Measurements from ENCODE around the gene C1QTNF2. TPM values are rescaled to one million over a fixed set of nuclear protein-coding genes. Genes with fewer than 3 reads are reported as not detected.

Gene C1QTNF2
- total RNA-seq, 1 donor from 2014 or later, result not detected

- intact Hi-C loops (cut with micrococcal nuclease), result no loop called here
- no peaks in the 10 kb centered on the region for H3K36me3 Mint-ChIP-seq (ENCODE audit: low read depth)
- TF ChIP-seq CTCF (IDR thresholded peaks at IDR 0.05), result no peak
- ChIA-PET POLR2A (no interaction called here), CTCF (no interaction called here)
- no peaks in the 10 kb centered on the region for H3K4me1 Mint-ChIP-seq
- ATAC-seq (ENCODE audit: low read depth) (no peak), DNase-seq (no peak)
- H3K4me3 Mint-ChIP-seq, result no peak overlapping the region
- peaks cover 17% of the 10 kb centered on the region for H3K27me3 Mint-ChIP-seq
- H3K9me3 Mint-ChIP-seq, result no peaks in the 10 kb centered on the region
- H3K27ac Mint-ChIP-seq, result no peak overlapping the region
These were observed 10.1 kb downstream of the C1QTNF2 start for GRCh38 chr5:160360310-160360709.

- no peak for TF ChIP-seq CTCF (IDR thresholded peaks at IDR 0.05)
- Mint-ChIP-seq H3K4me1 (no peaks in the 10 kb centered on the region), H3K4me3 (no peak overlapping the region), H3K36me3 (ENCODE audit: low read depth) (no peaks in the 10 kb centered on the region), H3K27ac (no peak overlapping the region), H3K9me3 (no peaks in the 10 kb centered on the region), H3K27me3 (peaks cover 13% of the 10 kb centered on the region)
- intact Hi-C loops (cut with micrococcal nuclease), result no loop called here
- ATAC-seq (ENCODE audit: low read depth) (no peak), DNase-seq (no peak)
- POLR2A ChIA-PET, result no interaction called here
- CTCF ChIA-PET, result no interaction called here
These were observed 10.6 kb downstream of the C1QTNF2 start for GRCh38 chr5:160359816-160360215.

- no peaks in the 10 kb centered on the region for H3K9me3 Mint-ChIP-seq
- H3K4me1 Mint-ChIP-seq, result no peaks in the 10 kb centered on the region
- no peak overlapping the region for H3K4me3 Mint-ChIP-seq
- no peak for TF ChIP-seq CTCF (IDR thresholded peaks at IDR 0.05)
- POLR2A ChIA-PET, result no interaction called here
- intact Hi-C loops (cut with micrococcal nuclease), result no loop called here
- DNase-seq (no peak), ATAC-seq (ENCODE audit: low read depth) (no peak)
- CTCF ChIA-PET, result no interaction called here
- no peak overlapping the region for H3K27ac Mint-ChIP-seq
- peaks cover 10% of the 10 kb centered on the region for H3K27me3 Mint-ChIP-seq
- H3K36me3 Mint-ChIP-seq (ENCODE audit: low read depth), result no peaks in the 10 kb centered on the region
These were observed 11.2 kb downstream of the C1QTNF2 start for GRCh38 chr5:160359242-160359641.

GRCh38 chr5:160357861-160358411 is 12.5 kb downstream of the C1QTNF2 start:
- no peak for ATAC-seq (ENCODE audit: low read depth)
- H3K36me3 Mint-ChIP-seq (ENCODE audit: low read depth), result no peaks in the 10 kb centered on the region
- no peak for DNase-seq
- no peak overlapping the region for H3K4me3 Mint-ChIP-seq
- no peaks in the 10 kb centered on the region for H3K9me3 Mint-ChIP-seq
- H3K27me3 Mint-ChIP-seq, result peaks cover 10% of the 10 kb centered on the region
- ChIA-PET POLR2A (interaction anchor here (0.7 kb wide), 1 partner anchor 70 kb away, joined by 3 read pairs; no protein-coding TSS in a partner anchor), CTCF (no interaction called here)
- H3K4me1 Mint-ChIP-seq, result no peaks in the 10 kb centered on the region
- H3K27ac Mint-ChIP-seq, result no peak overlapping the region
- intact Hi-C loops (cut with micrococcal nuclease), result no loop called here
- no peak for TF ChIP-seq CTCF (IDR thresholded peaks at IDR 0.05)

GRCh38 chr5:160357394-160357793 is 13.0 kb downstream of the C1QTNF2 start:
- Mint-ChIP-seq H3K27ac (no peak overlapping the region), H3K4me1 (no peaks in the 10 kb centered on the region), H3K36me3 (ENCODE audit: low read depth) (no peaks in the 10 kb centered on the region), H3K9me3 (no peaks in the 10 kb centered on the region), H3K4me3 (no peak overlapping the region), H3K27me3 (peaks cover 10% of the 10 kb centered on the region)
- DNase-seq (no peak), ATAC-seq (ENCODE audit: low read depth) (no peak)
- ChIA-PET POLR2A (interaction anchor here (0.7 kb wide), 1 partner anchor 69 kb away, joined by 3 read pairs; no protein-coding TSS in a partner anchor), CTCF (no interaction called here)
- TF ChIP-seq CTCF (IDR thresholded peaks at IDR 0.05), result no peak
- intact Hi-C loops (cut with micrococcal nuclease), result no loop called here
